ENCODE data around the gene REXO4.

- TF ChIP-seq JAZF1 (CRISPR knock-in tag; IDR thresholded peaks at IDR 0.05): no peak
- no peak for TF ChIP-seq ESRRA (CRISPR knock-in tag; IDR thresholded peaks at IDR 0.05; ENCODE audit: borderline replicate concordance)
- TF ChIP-seq, protein P1, sequence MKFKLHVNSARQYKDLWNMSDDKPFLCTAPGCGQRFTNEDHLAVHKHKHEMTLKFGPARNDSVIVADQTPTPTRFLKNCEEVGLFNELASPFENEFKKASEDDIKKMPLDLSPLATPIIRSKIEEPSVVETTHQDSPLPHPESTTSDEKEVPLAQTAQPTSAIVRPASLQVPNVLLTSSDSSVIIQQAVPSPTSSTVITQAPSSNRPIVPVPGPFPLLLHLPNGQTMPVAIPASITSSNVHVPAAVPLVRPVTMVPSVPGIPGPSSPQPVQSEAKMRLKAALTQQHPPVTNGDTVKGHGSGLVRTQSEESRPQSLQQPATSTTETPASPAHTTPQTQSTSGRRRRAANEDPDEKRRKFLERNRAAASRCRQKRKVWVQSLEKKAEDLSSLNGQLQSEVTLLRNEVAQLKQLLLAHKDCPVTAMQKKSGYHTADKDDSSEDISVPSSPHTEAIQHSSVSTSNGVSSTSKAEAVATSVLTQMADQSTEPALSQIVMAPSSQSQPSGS (CRISPR knock-in tag; IDR thresholded peaks at IDR 0.05; ENCODE audit: borderline replicate concordance, low read depth): no peak
- TF ChIP-seq CTCF (IDR thresholded peaks at IDR 0.05): no peak
- no peak for TF ChIP-seq TEAD4 (CRISPR knock-in tag; IDR thresholded peaks at IDR 0.05)
- TF ChIP-seq, protein P2, sequence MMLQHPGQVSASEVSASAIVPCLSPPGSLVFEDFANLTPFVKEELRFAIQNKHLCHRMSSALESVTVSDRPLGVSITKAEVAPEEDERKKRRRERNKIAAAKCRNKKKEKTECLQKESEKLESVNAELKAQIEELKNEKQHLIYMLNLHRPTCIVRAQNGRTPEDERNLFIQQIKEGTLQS (CRISPR knock-in tag; conservative IDR thresholded peaks at IDR 0.05): no peak
- TF ChIP-seq CREM (CRISPR knock-in tag; IDR thresholded peaks at IDR 0.05): no peak
- no peak for TF ChIP-seq HMGXB4 (CRISPR knock-in tag; IDR thresholded peaks at IDR 0.05)
- TF ChIP-seq ZBTB43 (CRISPR knock-in tag; IDR thresholded peaks at IDR 0.05): no peak
- TF ChIP-seq, protein P3, sequence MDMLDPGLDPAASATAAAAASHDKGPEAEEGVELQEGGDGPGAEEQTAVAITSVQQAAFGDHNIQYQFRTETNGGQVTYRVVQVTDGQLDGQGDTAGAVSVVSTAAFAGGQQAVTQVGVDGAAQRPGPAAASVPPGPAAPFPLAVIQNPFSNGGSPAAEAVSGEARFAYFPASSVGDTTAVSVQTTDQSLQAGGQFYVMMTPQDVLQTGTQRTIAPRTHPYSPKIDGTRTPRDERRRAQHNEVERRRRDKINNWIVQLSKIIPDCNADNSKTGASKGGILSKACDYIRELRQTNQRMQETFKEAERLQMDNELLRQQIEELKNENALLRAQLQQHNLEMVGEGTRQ (CRISPR knock-in tag; IDR thresholded peaks at IDR 0.05): no peak
These were observed 31.5 kb downstream of the REXO4 start for GRCh38 chr9:133386338-133386737.
